ENCODE results near the gene BMP4.

BMP4 gene

GRCh38 chr14:53963320-53964227 lies 6.9 kb upstream of the BMP4 start:
- Histone ChIP-seq H3K79me2 (ENCODE audit: low read length) (no peaks in the 10 kb centered on the region), H3K27ac (ENCODE audit: low read length) (no peak overlapping the region), H3K9me3 (ENCODE audit: insufficient read depth, low read length) (no peaks in the 10 kb centered on the region), H3K4me1 (ENCODE audit: low read length) (no peaks in the 10 kb centered on the region), H3K36me3 (replicated peaks; ENCODE audit: low read depth, low read length) (no peaks in the 10 kb centered on the region), H2AFZ (ENCODE audit: low read depth, low read length) (no peak overlapping the region), H3K9ac (ENCODE audit: low read length) (no peak overlapping the region), H4K20me1 (ENCODE audit: insufficient read depth, low read length) (no peaks in the 10 kb centered on the region), H3K4me3 (ENCODE audit: low read length) (no peak overlapping the region), H3K4me2 (ENCODE audit: low read length) (no peak overlapping the region), H3K27me3 (ENCODE audit: low read depth, low read length) (no peaks in the 10 kb centered on the region)
- TF ChIP-seq EZH2phosphoT487 (IDR thresholded peaks at IDR 0.05; ENCODE audit: low read depth) = no peak
- no peak for TF ChIP-seq CTCF (IDR thresholded peaks at IDR 0.05; ENCODE audit: low read depth, low read length)

- H3K27me3 ChIP-seq (ENCODE audit: low read depth, low read length) = no peaks in the 10 kb centered on the region
- H3K79me2 ChIP-seq (ENCODE audit: low read length) = no peaks in the 10 kb centered on the region
- H3K9me3 ChIP-seq (ENCODE audit: insufficient read depth, low read length) = no peaks in the 10 kb centered on the region
- H4K20me1 ChIP-seq (ENCODE audit: insufficient read depth, low read length) = no peaks in the 10 kb centered on the region
- H3K27ac ChIP-seq (ENCODE audit: low read length) = no peak overlapping the region
- no peaks in the 10 kb centered on the region for H3K4me1 ChIP-seq (ENCODE audit: low read length)
- no peak overlapping the region for H3K4me2 ChIP-seq (ENCODE audit: low read length)
- no peak overlapping the region for H3K9ac ChIP-seq (ENCODE audit: low read length)
- H2AFZ ChIP-seq (ENCODE audit: low read depth, low read length) = no peak overlapping the region
- TF ChIP-seq EZH2phosphoT487 (IDR thresholded peaks at IDR 0.05; ENCODE audit: low read depth) (no peak), CTCF (IDR thresholded peaks at IDR 0.05; ENCODE audit: low read depth, low read length) (no peak)
- no peak overlapping the region for H3K4me3 ChIP-seq (ENCODE audit: low read length)
- no peaks in the 10 kb centered on the region for H3K36me3 ChIP-seq (replicated peaks; ENCODE audit: low read depth, low read length)
Observed at GRCh38 chr14:53962953-53963319, 6.3 kb upstream of the BMP4 start.

- H3K27me3 ChIP-seq (ENCODE audit: low read depth, low read length) = no peaks in the 10 kb centered on the region
- H3K27ac ChIP-seq (ENCODE audit: low read length) = no peak overlapping the region
- no peaks in the 10 kb centered on the region for H4K20me1 ChIP-seq (ENCODE audit: insufficient read depth, low read length)
- H3K79me2 ChIP-seq (ENCODE audit: low read length) = no peaks in the 10 kb centered on the region
- no peak overlapping the region for H2AFZ ChIP-seq (ENCODE audit: low read depth, low read length)
- no peaks in the 10 kb centered on the region for H3K4me1 ChIP-seq (ENCODE audit: low read length)
- H3K9ac ChIP-seq (ENCODE audit: low read length) = no peak overlapping the region
- TF ChIP-seq EZH2phosphoT487 (IDR thresholded peaks at IDR 0.05; ENCODE audit: low read depth) = no peak
- TF ChIP-seq CTCF (IDR thresholded peaks at IDR 0.05; ENCODE audit: low read depth, low read length) = no peak
- no peaks in the 10 kb centered on the region for H3K36me3 ChIP-seq (replicated peaks; ENCODE audit: low read depth, low read length)
- H3K4me3 ChIP-seq (ENCODE audit: low read length) = no peak overlapping the region
- no peaks in the 10 kb centered on the region for H3K9me3 ChIP-seq (ENCODE audit: insufficient read depth, low read length)
- no peak overlapping the region for H3K4me2 ChIP-seq (ENCODE audit: low read length)
Observed at GRCh38 chr14:53958628-53959027, 2.0 kb upstream of the BMP4 start.

- no peaks in the 10 kb centered on the region for H3K36me3 ChIP-seq (replicated peaks; ENCODE audit: low read depth, low read length)
- H3K4me3 ChIP-seq (ENCODE audit: low read length) = no peak overlapping the region
- H3K4me2 ChIP-seq (ENCODE audit: low read length) = no peak overlapping the region
- H3K27ac ChIP-seq (ENCODE audit: low read length) = no peak overlapping the region
- TF ChIP-seq CTCF (IDR thresholded peaks at IDR 0.05; ENCODE audit: low read depth, low read length) (no peak), EZH2phosphoT487 (IDR thresholded peaks at IDR 0.05; ENCODE audit: low read depth) (no peak)
- H3K9ac ChIP-seq (ENCODE audit: low read length) = no peak overlapping the region
- no peaks in the 10 kb centered on the region for H3K79me2 ChIP-seq (ENCODE audit: low read length)
- H4K20me1 ChIP-seq (ENCODE audit: insufficient read depth, low read length) = no peaks in the 10 kb centered on the region
- no peaks in the 10 kb centered on the region for H3K4me1 ChIP-seq (ENCODE audit: low read length)
- H3K27me3 ChIP-seq (ENCODE audit: low read depth, low read length) = no peaks in the 10 kb centered on the region
- H2AFZ ChIP-seq (ENCODE audit: low read depth, low read length) = no peak overlapping the region
- no peaks in the 10 kb centered on the region for H3K9me3 ChIP-seq (ENCODE audit: insufficient read depth, low read length)
Observed at GRCh38 chr14:53957739-53958138, 1.1 kb upstream of the BMP4 start.

Measured in OCI-LY3 (cell line).